Keratinocyte (primary cell): ENCODE data around the gene CDIPT. TPM values are rescaled to one million over a fixed set of nuclear protein-coding genes. Genes with fewer than 3 reads are reported as not detected.

Experiments
- DNase-seq: peaks from one replicate; pipeline ENCODE4 v3.0.0-alpha.2; 2011; ENCODE audit warnings: low read depth, missing footprints, low spot score
- FAIRE-seq: peaks from 2 replicates; lab custom pipeline; 2011; peaks lifted over from hg19 to GRCh38; lab: Jason Lieb, UNC
- H2AFZ ChIP-seq: 2 replicates; pipeline ENCODE4 v1.6.0; 2012; ENCODE audit warnings: low read length, control low read depth, inconsistent platforms; ENCODE audit not compliant: control insufficient read depth
- H3K27ac ChIP-seq: 2 replicates; pipeline ENCODE4 v1.5.1; 2011; ENCODE audit warnings: low read length; ENCODE audit not compliant: control insufficient read depth, insufficient read depth
- H3K27me3 ChIP-seq: 3 replicates; pipeline ENCODE4 v1.6.0; 2011; ENCODE audit warnings: low read length; ENCODE audit not compliant: control insufficient read depth, insufficient read depth; ENCODE audit errors: extremely low read depth
- H3K36me3 ChIP-seq, 2 experiments: 2 replicates in 1 of 2; 3 replicates in 1 of 2; pipeline ENCODE4 v1.5.1; 2011; ENCODE audit warnings: low read length in 2 of 2, mild to moderate bottlenecking in 1 of 2; ENCODE audit not compliant: control insufficient read depth in 2 of 2, insufficient read depth in 2 of 2; ENCODE audit errors: extremely low read depth in 1 of 2
- H3K4me1 ChIP-seq: 3 replicates; pipeline ENCODE4 v1.5.1; 2011; ENCODE audit warnings: low read length; ENCODE audit not compliant: control insufficient read depth, insufficient read depth; ENCODE audit errors: extremely low read depth
- H3K4me2 ChIP-seq: 3 replicates; pipeline ENCODE4 v1.6.0; 2011; ENCODE audit warnings: low read depth, low read length; ENCODE audit not compliant: control insufficient read depth, insufficient read depth; ENCODE audit errors: extremely low read depth
- H3K4me3 ChIP-seq, 3 experiments: fragments of 200-600 bp in 1 of 3; sonication (generic) in 1 of 3; 2 replicates in 2 of 3; 3 replicates in 1 of 3; pipeline ENCODE4 v1.5.1; 2011 to 2016; ENCODE audit warnings: low read length in 3 of 3, mild to moderate bottlenecking in 3 of 3, control low read depth in 2 of 3, inconsistent platforms in 1 of 3, low read depth in 1 of 3, mixed read lengths in 1 of 3, mixed run types in 1 of 3, moderate library complexity in 1 of 3; ENCODE audit not compliant: control insufficient read depth in 2 of 3, insufficient read depth in 2 of 3; ENCODE audit errors: extremely low read depth in 1 of 3
- H3K79me2 ChIP-seq: 2 replicates; pipeline ENCODE4 v1.6.0; 2012; ENCODE audit warnings: low read length; ENCODE audit not compliant: control insufficient read depth, insufficient read depth
- H3K9ac ChIP-seq: 3 replicates; pipeline ENCODE4 v1.6.0; 2011; ENCODE audit warnings: low read length; ENCODE audit not compliant: control insufficient read depth, insufficient read depth; ENCODE audit errors: extremely low read depth
- H3K9me1 ChIP-seq: 3 replicates; pipeline ENCODE4 v1.6.0; 2011; ENCODE audit warnings: low read length; ENCODE audit not compliant: control insufficient read depth, insufficient read depth; ENCODE audit errors: extremely low read depth
- H3K9me3 ChIP-seq: 2 replicates; pipeline ENCODE4 v1.5.1; 2012; ENCODE audit warnings: low read depth, low read length; ENCODE audit not compliant: control insufficient read depth
- H4K20me1 ChIP-seq: 3 replicates; pipeline ENCODE4 v1.6.0; 2011; ENCODE audit warnings: low read length; ENCODE audit not compliant: control insufficient read depth, insufficient read depth; ENCODE audit errors: extremely low read depth
- EZH2 ChIP-seq: IDR thresholded peaks from one replicate; pipeline ENCODE4 v1.6.1; 2012; ENCODE audit warnings: inconsistent platforms, mild to moderate bottlenecking, low read length, moderate library complexity
- dilution Hi-C: fragments of 300-500 bp; cut with MboI; formaldehyde crosslinking; loops from one replicate; pipeline ENCODE4 v1.7.0; 2020; ENCODE audit warnings: low sequenced_read_pairs; ENCODE audit not compliant: extremely low pct_ligation_motif_present
- polyA plus RNA-seq, 5 experiments: library from polyadenylated mRNA; depleted of rRNA in 3 of 5; stranded (reverse) in 3 of 5; stranded (forward) in 1 of 5; unstranded in 1 of 5; fragments of >200 nt; gene quantifications; 1 replicate in 1 of 5; 2 replicates in 3 of 5; 3 replicates in 1 of 5; pipeline versions ENCODE4 v1.2.1 to v1.2.3, GENCODE V29; 2011 to 2012; ENCODE audit warnings: missing spikeins in 2 of 5, low read depth in 1 of 5, low replicate concordance in 1 of 5
- TF ChIP-seq, protein P1 (sequence below), 3 experiments: IDR thresholded peaks in 1 of 3; conservative IDR thresholded peaks in 1 of 3; optimal IDR thresholded peaks in 1 of 3; 2 replicates in 2 of 3; 3 replicates in 1 of 3; pipeline versions ENCODE3 to v1.5.1; 2011; ENCODE audit warnings: low read length in 3 of 3, mild to moderate bottlenecking in 3 of 3, moderate library complexity in 2 of 3, control low read depth in 1 of 3, inconsistent platforms in 1 of 3; ENCODE audit not compliant: insufficient read depth in 2 of 3; ENCODE audit errors: extremely low read depth in 1 of 3

CDIPT gene
- polyA plus RNA-seq, 1 donor (not counting 4 experiments of a cell fraction or from before 2014, with no cell fraction given), result 49.5 TPM

DNA sequence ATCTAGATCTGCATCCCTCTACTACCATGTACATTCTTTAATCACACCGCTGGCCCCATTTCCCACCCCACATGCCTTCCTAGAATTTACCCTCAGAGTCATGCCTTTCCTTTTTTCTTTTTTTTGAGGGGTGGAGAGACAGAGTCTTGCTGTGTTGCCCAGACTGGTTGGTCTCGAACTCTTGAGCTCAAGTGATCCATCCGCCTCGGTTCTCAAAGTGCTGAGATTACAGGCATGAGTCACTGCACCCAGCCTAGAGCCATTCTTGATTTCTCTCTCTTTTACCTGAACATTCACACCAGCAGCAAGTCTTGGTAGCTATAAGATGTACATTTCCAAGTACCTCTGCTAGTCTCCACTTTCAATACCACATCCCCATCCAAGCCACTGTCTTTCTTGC is 44.9 kb downstream of the CDIPT start:
- Histone ChIP-seq H3K36me3 (peaks cover 0 to 10% of the 10 kb centered on the region in 2 experiments), H3K79me2 (peaks cover 44% of the 10 kb centered on the region), H4K20me1 (no peaks in the 10 kb centered on the region), H3K4me3 (no peak overlapping the region), H3K4me1 (peaks cover 48% of the 10 kb centered on the region), H3K27me3 (peaks cover under 1% of the 10 kb centered on the region), H3K4me2 (peak overlapping the region; percentile 6), H3K27ac (no peak overlapping the region), H3K9ac (no peak overlapping the region), H3K9me3 (no peaks in the 10 kb centered on the region), H3K9me1 (no peaks in the 10 kb centered on the region), H2AFZ (no peak overlapping the region)
- TF ChIP-seq, protein P1, sequence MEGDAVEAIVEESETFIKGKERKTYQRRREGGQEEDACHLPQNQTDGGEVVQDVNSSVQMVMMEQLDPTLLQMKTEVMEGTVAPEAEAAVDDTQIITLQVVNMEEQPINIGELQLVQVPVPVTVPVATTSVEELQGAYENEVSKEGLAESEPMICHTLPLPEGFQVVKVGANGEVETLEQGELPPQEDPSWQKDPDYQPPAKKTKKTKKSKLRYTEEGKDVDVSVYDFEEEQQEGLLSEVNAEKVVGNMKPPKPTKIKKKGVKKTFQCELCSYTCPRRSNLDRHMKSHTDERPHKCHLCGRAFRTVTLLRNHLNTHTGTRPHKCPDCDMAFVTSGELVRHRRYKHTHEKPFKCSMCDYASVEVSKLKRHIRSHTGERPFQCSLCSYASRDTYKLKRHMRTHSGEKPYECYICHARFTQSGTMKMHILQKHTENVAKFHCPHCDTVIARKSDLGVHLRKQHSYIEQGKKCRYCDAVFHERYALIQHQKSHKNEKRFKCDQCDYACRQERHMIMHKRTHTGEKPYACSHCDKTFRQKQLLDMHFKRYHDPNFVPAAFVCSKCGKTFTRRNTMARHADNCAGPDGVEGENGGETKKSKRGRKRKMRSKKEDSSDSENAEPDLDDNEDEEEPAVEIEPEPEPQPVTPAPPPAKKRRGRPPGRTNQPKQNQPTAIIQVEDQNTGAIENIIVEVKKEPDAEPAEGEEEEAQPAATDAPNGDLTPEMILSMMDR (optimal IDR thresholded peaks at IDR 0.05 in 1 of 3, IDR thresholded peaks at IDR 0.05 in 1 of 3, conservative IDR thresholded peaks at IDR 0.05 in 1 of 3; ENCODE audit: extremely low read depth in 1 of 3, insufficient read depth in 2 of 3, low read length in 3 of 3), result no peak
- no peak for TF ChIP-seq EZH2
- DNase-seq, result no peak
- dilution Hi-C loops, result no loop called here
- FAIRE-seq, result no peak

GRCh38 chr16:29816694-29817441 is 46.2 kb downstream of the CDIPT start:
- no peaks in the 10 kb centered on the region for H4K20me1 ChIP-seq
- DNase-seq (no peak), FAIRE-seq (peak; percentile 43)
- peaks cover 0 to 10% of the 10 kb centered on the region in 2 experiments for H3K36me3 ChIP-seq
- H2AFZ ChIP-seq, result peak overlapping the region; percentile 73
- H3K4me2 ChIP-seq, result peak overlapping the region; percentile 84
- peak overlapping the region; percentile 88 for H3K9ac ChIP-seq
- no peaks in the 10 kb centered on the region for H3K9me1 ChIP-seq
- no peaks in the 10 kb centered on the region for H3K9me3 ChIP-seq
- peaks cover 11% of the 10 kb centered on the region for H3K27me3 ChIP-seq
- H3K79me2 ChIP-seq, result peaks cover 33% of the 10 kb centered on the region
- H3K4me3 ChIP-seq, result peak overlapping the region; percentile 81 to 88 (median 87)
- peaks cover 39% of the 10 kb centered on the region for H3K4me1 ChIP-seq
- H3K27ac ChIP-seq, result peak overlapping the region; percentile 83
- dilution Hi-C loops, result no loop called here
- no peak for TF ChIP-seq EZH2
- TF ChIP-seq, protein P1 (optimal IDR thresholded peaks at IDR 0.05 in 1 of 3, IDR thresholded peaks at IDR 0.05 in 1 of 3, conservative IDR thresholded peaks at IDR 0.05 in 1 of 3; ENCODE audit: extremely low read depth in 1 of 3, insufficient read depth in 2 of 3, low read length in 3 of 3), result peak in 1 of 3 experiments; percentile 36
